Measurements from ENCODE around the gene LBHD1.
A peak's percentile ranks its signal among the peaks of the same experiment; 100 is the strongest.

Gene LBHD1

GRCh38 chr11:62671608-62672389, at the start of gene LBHD1, which contains the start of gene UQCC3:
Gene LBHD1, minus strand, starts transcription at chr11:62672267. Its CDS starts 2,236 bp downstream, at chr11:62670031.
Gene UQCC3, plus strand, starts transcription at chr11:62671673. Its CDS starts 73 bp downstream, at chr11:62671746.
- Mint-ChIP-seq H3K36me3 (ENCODE audit: low read depth) (peaks cover 23% of the 10 kb centered on the region), H3K4me3 (peak within 1 kb of the TSS; percentile 91), H3K4me1 (ENCODE audit: low read depth) (peaks cover 28% of the 10 kb centered on the region), H3K27ac (peak within 1 kb of the TSS; percentile 91), H3K27me3 (ENCODE audit: low read depth) (no peaks in the 10 kb centered on the region), H3K9me3 (no peaks in the 10 kb centered on the region)

GRCh38 chr11:62719302-62719978, 47.4 kb upstream of the LBHD1 start:
- peak overlapping the region; percentile 34 for H3K27ac Mint-ChIP-seq
- peaks cover 84% of the 10 kb centered on the region for H3K36me3 Mint-ChIP-seq (ENCODE audit: low read depth)
- H3K27me3 Mint-ChIP-seq (ENCODE audit: low read depth): no peaks in the 10 kb centered on the region
- peaks cover 62% of the 10 kb centered on the region for H3K4me1 Mint-ChIP-seq (ENCODE audit: low read depth)
- H3K9me3 Mint-ChIP-seq: no peaks in the 10 kb centered on the region
- no peak overlapping the region for H3K4me3 Mint-ChIP-seq

- Mint-ChIP-seq H3K4me3 (no peak overlapping the region), H3K4me1 (ENCODE audit: low read depth) (peaks cover 66% of the 10 kb centered on the region), H3K27ac (no peak overlapping the region), H3K36me3 (ENCODE audit: low read depth) (peaks cover 79% of the 10 kb centered on the region), H3K27me3 (ENCODE audit: low read depth) (no peaks in the 10 kb centered on the region), H3K9me3 (no peaks in the 10 kb centered on the region)
Measured at GRCh38 chr11:62716816-62717215, 44.7 kb upstream of the LBHD1 start.

- Mint-ChIP-seq H3K4me1 (ENCODE audit: low read depth) (peaks cover 62% of the 10 kb centered on the region), H3K27ac (no peak overlapping the region), H3K27me3 (ENCODE audit: low read depth) (no peaks in the 10 kb centered on the region), H3K4me3 (no peak overlapping the region), H3K9me3 (no peaks in the 10 kb centered on the region), H3K36me3 (ENCODE audit: low read depth) (peaks cover 73% of the 10 kb centered on the region)
Measured at GRCh38 chr11:62716206-62716605, 44.1 kb upstream of the LBHD1 start.

GRCh38 chr11:62715150-62716130, 43.4 kb upstream of the LBHD1 start:
- Mint-ChIP-seq H3K36me3 (ENCODE audit: low read depth) (peaks cover 72% of the 10 kb centered on the region), H3K27ac (peak overlapping the region; percentile 67), H3K4me3 (no peak overlapping the region), H3K27me3 (ENCODE audit: low read depth) (no peaks in the 10 kb centered on the region), H3K9me3 (no peaks in the 10 kb centered on the region), H3K4me1 (ENCODE audit: low read depth) (peaks cover 63% of the 10 kb centered on the region)

GRCh38 chr11:62713343-62713742, 41.3 kb upstream of the LBHD1 start:
- no peaks in the 10 kb centered on the region for H3K9me3 Mint-ChIP-seq
- H3K4me3 Mint-ChIP-seq: peak overlapping the region; percentile 38
- H3K27me3 Mint-ChIP-seq (ENCODE audit: low read depth): no peaks in the 10 kb centered on the region
- H3K4me1 Mint-ChIP-seq (ENCODE audit: low read depth): peaks cover 65% of the 10 kb centered on the region
- H3K27ac Mint-ChIP-seq: peak overlapping the region; percentile 92
- peaks cover 68% of the 10 kb centered on the region for H3K36me3 Mint-ChIP-seq (ENCODE audit: low read depth)

GRCh38 chr11:62712861-62713260, 40.8 kb upstream of the LBHD1 start:
- Mint-ChIP-seq H3K27ac (peak overlapping the region; percentile 92), H3K4me1 (ENCODE audit: low read depth) (peaks cover 65% of the 10 kb centered on the region), H3K36me3 (ENCODE audit: low read depth) (peaks cover 63% of the 10 kb centered on the region), H3K4me3 (peak overlapping the region; percentile 63), H3K9me3 (no peaks in the 10 kb centered on the region), H3K27me3 (ENCODE audit: low read depth) (no peaks in the 10 kb centered on the region)

GRCh38 chr11:62712276-62712812, 40.3 kb upstream of the LBHD1 start:
- Mint-ChIP-seq H3K27me3 (ENCODE audit: low read depth) (no peaks in the 10 kb centered on the region), H3K9me3 (no peaks in the 10 kb centered on the region), H3K27ac (peak overlapping the region; percentile 92), H3K4me3 (peak overlapping the region; percentile 63), H3K36me3 (ENCODE audit: low read depth) (peaks cover 60% of the 10 kb centered on the region), H3K4me1 (ENCODE audit: low read depth) (peaks cover 70% of the 10 kb centered on the region)

- Mint-ChIP-seq H3K9me3 (no peaks in the 10 kb centered on the region), H3K27ac (peak overlapping the region; percentile 98), H3K4me3 (peak overlapping the region; percentile 94), H3K27me3 (ENCODE audit: low read depth) (no peaks in the 10 kb centered on the region), H3K4me1 (ENCODE audit: low read depth) (peaks cover 71% of the 10 kb centered on the region), H3K36me3 (ENCODE audit: low read depth) (peaks cover 37% of the 10 kb centered on the region)
Measured at GRCh38 chr11:62710001-62710345, 37.9 kb upstream of the LBHD1 start.

GRCh38 chr11:62709247-62710000, 37.4 kb upstream of the LBHD1 start:
- Mint-ChIP-seq H3K36me3 (ENCODE audit: low read depth) (peaks cover 33% of the 10 kb centered on the region), H3K27ac (peak overlapping the region; percentile 98), H3K4me3 (peak overlapping the region; percentile 94), H3K27me3 (ENCODE audit: low read depth) (no peaks in the 10 kb centered on the region), H3K4me1 (ENCODE audit: low read depth) (peaks cover 67% of the 10 kb centered on the region), H3K9me3 (no peaks in the 10 kb centered on the region)

GRCh38 chr11:62708793-62709192, 36.7 kb upstream of the LBHD1 start:
- Mint-ChIP-seq H3K27me3 (ENCODE audit: low read depth) (no peaks in the 10 kb centered on the region), H3K36me3 (ENCODE audit: low read depth) (peaks cover 29% of the 10 kb centered on the region), H3K4me1 (ENCODE audit: low read depth) (peaks cover 62% of the 10 kb centered on the region), H3K27ac (peak overlapping the region; percentile 98), H3K9me3 (no peaks in the 10 kb centered on the region), H3K4me3 (peak overlapping the region; percentile 94)

GRCh38 chr11:62708392-62708791, 36.3 kb upstream of the LBHD1 start:
- H3K4me1 Mint-ChIP-seq (ENCODE audit: low read depth): peaks cover 58% of the 10 kb centered on the region
- H3K27ac Mint-ChIP-seq: peak overlapping the region; percentile 98
- H3K27me3 Mint-ChIP-seq (ENCODE audit: low read depth): no peaks in the 10 kb centered on the region
- peak overlapping the region; percentile 94 for H3K4me3 Mint-ChIP-seq
- H3K36me3 Mint-ChIP-seq (ENCODE audit: low read depth): peaks cover 25% of the 10 kb centered on the region
- no peaks in the 10 kb centered on the region for H3K9me3 Mint-ChIP-seq

- Mint-ChIP-seq H3K4me3 (peak within 1 kb of the TSS; percentile 94), H3K9me3 (no peaks in the 10 kb centered on the region), H3K4me1 (ENCODE audit: low read depth) (peaks cover 50% of the 10 kb centered on the region), H3K27me3 (ENCODE audit: low read depth) (no peaks in the 10 kb centered on the region), H3K27ac (peak within 1 kb of the TSS; percentile 98), H3K36me3 (ENCODE audit: low read depth) (peaks cover 21% of the 10 kb centered on the region)
Measured at GRCh38 chr11:62707277-62707861, 35.3 kb upstream of the LBHD1 start, which contains the start of the genes BSCL2 and GNG3. Gene BSCL2, minus strand, starts transcription at chr11:62707424. Its CDS starts 229 bp downstream, at chr11:62707195. Gene GNG3, plus strand, starts transcription at chr11:62707676. Its CDS starts 620 bp downstream, at chr11:62708296.
